Mucosa of gallbladder (tissue), 1 donor: ENCODE data around the gene RALGPS2. TPM values are rescaled to one million over a fixed set of nuclear protein-coding genes. Genes with fewer than 3 reads are reported as not detected.
A peak's percentile ranks its signal among the peaks of the same experiment; 100 is the strongest.
"Not testable (repeated sequence)": the region's sequence is repeated elsewhere in the genome, so short reads cannot be mapped to it uniquely, and the experiment has no call there.

Source experiments
- DNase-seq: peaks from one replicate; pipeline ENCODE4 v3.0.0-alpha.2; 2020; ENCODE audit warnings: low spot score
- total RNA-seq: library from RNA; stranded (reverse); gene quantifications from one replicate; pipeline ENCODE4 v1.2.1, GENCODE V29; 2021
- donor health status: DM: no; HTN: no; CAD: no.

Gene RALGPS2
- total RNA-seq, 1 donor from 2014 or later, result 19.0 TPM

GRCh38 chr1:178781533-178782330, 56.7 kb downstream of the RALGPS2 start:
- no peak for DNase-seq

- no peak for DNase-seq
Measured at GRCh38 chr1:178784131-178784536, 59.1 kb downstream of the RALGPS2 start.

- no peak for DNase-seq
Measured at GRCh38 chr1:178792394-178792793, 67.3 kb downstream of the RALGPS2 start.

- DNase-seq, result no peak
Measured at GRCh38 chr1:178796013-178796412, 71.0 kb downstream of the RALGPS2 start.

GRCh38 chr1:178797590-178797989, 72.5 kb downstream of the RALGPS2 start:
- no peak for DNase-seq

GRCh38 chr1:178798232-178798861, 73.3 kb downstream of the RALGPS2 start:
- no peak for DNase-seq

- no peak for DNase-seq
Measured at GRCh38 chr1:178802873-178803272, 77.8 kb downstream of the RALGPS2 start.

GRCh38 chr1:178806665-178807300, 81.7 kb downstream of the RALGPS2 start:
- DNase-seq, result peak; percentile 12

GRCh38 chr1:178808529-178808928, 83.5 kb downstream of the RALGPS2 start:
- no peak for DNase-seq

GRCh38 chr1:178810585-178810984, 85.5 kb downstream of the RALGPS2 start:
- DNase-seq, result no peak

- no peak for DNase-seq
Measured at GRCh38 chr1:178818416-178818815, 93.4 kb downstream of the RALGPS2 start.

GRCh38 chr1:178819123-178819522, 94.1 kb downstream of the RALGPS2 start:
- no peak for DNase-seq

- no peak for DNase-seq
Measured at GRCh38 chr1:178821134-178821866, 96.3 kb downstream of the RALGPS2 start.

- no peak for DNase-seq
Measured at GRCh38 chr1:178825167-178825566, 100.1 kb downstream of the RALGPS2 start.

GRCh38 chr1:178844436-178844835, 119.4 kb downstream of the RALGPS2 start:
- DNase-seq, result no peak

GRCh38 chr1:178846306-178846705, 121.3 kb downstream of the RALGPS2 start:
- no peak for DNase-seq

- no peak for DNase-seq
Measured at GRCh38 chr1:178847396-178847849, 122.4 kb downstream of the RALGPS2 start.

- DNase-seq, result not testable (repeated sequence)
Measured at GRCh38 chr1:178847919-178848318, 122.9 kb downstream of the RALGPS2 start.

GRCh38 chr1:178849918-178850317, 124.9 kb downstream of the RALGPS2 start:
- no peak for DNase-seq

GRCh38 chr1:178857126-178857525, 132.1 kb downstream of the RALGPS2 start:
- DNase-seq, result no peak

GRCh38 chr1:178862416-178862815, 137.4 kb downstream of the RALGPS2 start:
- DNase-seq, result no peak

- DNase-seq, result no peak
Measured at GRCh38 chr1:178862864-178863263, 137.8 kb downstream of the RALGPS2 start.
